GM23248 (cell line): ENCODE measurements around the gene GFRA3. TPM values are rescaled to one million over a fixed set of nuclear protein-coding genes. Genes with fewer than 3 reads are reported as not detected.

Source experiments
- DNase-seq: peaks from one replicate; pipeline ENCODE4 v3.0.0-alpha.2; 2015
- H2AFZ ChIP-seq: fragments of 200-600 bp; sonication (generic); 2 replicates; pipeline ENCODE4 v1.6.1; 2016; ENCODE audit warnings: antibody characterized with exemption
- H3F3A ChIP-seq: fragments of 200-600 bp; sonication (generic); 2 replicates; pipeline ENCODE4 v1.6.1; 2016; ENCODE audit warnings: mild to moderate bottlenecking, antibody characterized with exemption, mixed run types; ENCODE audit not compliant: insufficient read depth
- H3K27ac ChIP-seq: fragments of 200-600 bp; sonication (generic); 2 replicates; pipeline ENCODE4 v1.5.1; 2016; ENCODE audit warnings: mild to moderate bottlenecking
- H3K27me3 ChIP-seq: fragments of 200-600 bp; sonication (generic); replicated peaks from 2 replicates; pipeline ENCODE4 v1.6.1; 2016; ENCODE audit warnings: mild to moderate bottlenecking; ENCODE audit not compliant: insufficient read depth
- H3K36me3 ChIP-seq: fragments of 200-600 bp; sonication (generic); 2 replicates; pipeline ENCODE4 v1.6.1; 2016; ENCODE audit warnings: low read depth, mild to moderate bottlenecking
- H3K4me1 ChIP-seq: fragments of 200-600 bp; sonication (generic); 2 replicates; pipeline ENCODE4 v1.6.1; 2016; ENCODE audit warnings: mild to moderate bottlenecking; ENCODE audit not compliant: insufficient read depth
- H3K4me2 ChIP-seq: fragments of 200-600 bp; sonication (generic); one replicate; pipeline ENCODE4 v1.6.1; 2016; ENCODE audit warnings: mild to moderate bottlenecking; ENCODE audit not compliant: unreplicated experiment
- H3K4me3 ChIP-seq: fragments of 200-600 bp; sonication (generic); 2 replicates; pipeline ENCODE4 v1.5.1; 2016; ENCODE audit warnings: mild to moderate bottlenecking
- H3K79me2 ChIP-seq: fragments of 200-600 bp; sonication (generic); 2 replicates; pipeline ENCODE4 v1.6.1; 2016; ENCODE audit warnings: mild to moderate bottlenecking; ENCODE audit not compliant: insufficient read depth
- H3K9ac ChIP-seq: fragments of 200-600 bp; sonication (generic); 2 replicates; pipeline ENCODE4 v1.6.1; 2016; ENCODE audit warnings: mild to moderate bottlenecking
- H3K9me2 ChIP-seq: fragments of 200-600 bp; sonication (generic); 2 replicates; pipeline ENCODE4 v1.6.1; 2016; ENCODE audit warnings: mixed run types, mild to moderate bottlenecking, moderate library complexity; ENCODE audit not compliant: insufficient read depth
- H3K9me3 ChIP-seq: fragments of 200-600 bp; sonication (generic); one replicate; pipeline ENCODE4 v1.6.1; 2017; ENCODE audit warnings: low read depth
- H4K20me1 ChIP-seq: fragments of 200-600 bp; sonication (generic); 2 replicates; pipeline ENCODE4 v1.6.0; 2016; ENCODE audit not compliant: insufficient read depth
- EZH2 ChIP-seq: fragments of 200-600 bp; sonication (generic); IDR thresholded peaks from 2 replicates; pipeline ENCODE4 v1.6.1; 2018; ENCODE audit warnings: antibody characterized with exemption, mild to moderate bottlenecking; ENCODE audit not compliant: insufficient read depth, poor library complexity, severe bottlenecking
- EZH2phosphoT487 ChIP-seq: fragments of 200-600 bp; sonication (generic); IDR thresholded peaks from 2 replicates; pipeline ENCODE4 v1.6.1; 2018; ENCODE audit warnings: antibody characterized with exemption, moderate library complexity, mild to moderate bottlenecking, low read depth; ENCODE audit not compliant: insufficient read depth
- WGBS, 2 experiments: methylation state at CpG; one replicate each; pipeline ENCODE4 v1.1.6; 2015 to 2017; ENCODE audit warnings: low lambda C conversion rate in 2 of 2, low coverage in 1 of 2; ENCODE audit errors: missing lambda C conversion rate in 2 of 2; 5-methylcytosine and 5-hydroxymethylcytosine counted together
- in situ Hi-C: fragments of 300-500 bp; cut with MboI; formaldehyde crosslinking; loops from 2 replicates; pipeline ENCODE4 v1.15.0; 2020
- polyA plus RNA-seq: library from polyadenylated mRNA; unstranded; fragments of >200 nt; fragmentation: Nextera tagmentation; extraction: Ambion mirVana; gene quantifications from 2 replicates; pipeline ENCODE4 v1.2.1, GENCODE V29; 2016
- total RNA-seq: library from RNA; depleted of rRNA; stranded (reverse); fragments of >200 nt; shearing (Covaris generic); gene quantifications from 2 replicates; pipeline ENCODE4 v1.2.3, GENCODE V29; 2014

The GFRA3 gene
- total and polyA plus RNA-seq, 2 experiments from 2014 or later, result not detected

DNA sequence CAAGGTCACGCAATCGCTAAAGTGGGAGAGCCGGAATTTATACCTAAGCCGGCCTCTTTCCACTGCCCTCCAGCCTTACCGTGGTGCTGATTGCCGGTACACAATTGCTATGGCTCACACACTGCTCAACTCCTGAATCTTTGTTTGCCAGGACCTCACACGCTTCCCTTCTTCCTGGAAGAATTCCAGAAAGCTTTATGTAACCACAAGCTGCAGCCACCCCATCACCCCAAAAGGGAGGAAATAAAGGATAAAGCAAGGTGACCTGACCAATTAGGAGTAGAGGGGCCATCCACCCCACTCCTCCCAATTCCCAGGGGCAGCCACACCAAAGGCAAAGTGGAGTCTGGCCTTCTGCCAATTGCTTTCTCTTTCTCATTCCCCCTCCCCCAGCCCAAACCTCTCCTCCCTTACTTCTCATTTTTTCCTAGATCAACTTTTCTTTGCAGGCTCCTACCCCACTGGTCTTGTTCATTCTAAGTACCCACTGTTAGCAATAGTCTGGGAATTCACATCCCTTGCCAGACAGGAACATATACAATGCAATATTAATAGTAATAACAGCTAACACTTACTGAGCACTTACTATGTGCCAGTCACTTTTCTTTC is 43.3 kb downstream of the GFRA3 start:
- DNase-seq, result peak; percentile 59
- Histone ChIP-seq H3K36me3 (no peaks in the 10 kb centered on the region), H2AFZ (no peak overlapping the region), H3F3A (0 out of 2 replicates have a peak, but pooled peaks cover 8% of the 10 kb centered on the region), H3K9me2 (no peaks in the 10 kb centered on the region), H3K4me1 (0 out of 2 replicates have a peak, but pooled peaks cover 13% of the 10 kb centered on the region), H3K9me3 (no peaks in the 10 kb centered on the region), H3K27ac (no peak overlapping the region), H3K27me3 (no peaks in the 10 kb centered on the region), H3K79me2 (no peaks in the 10 kb centered on the region), H3K4me3 (no peak overlapping the region), H3K9ac (no peak overlapping the region), H4K20me1 (no peaks in the 10 kb centered on the region), H3K4me2 (no peak overlapping the region)
- 63 to 70% methylated on average over 7 of the region's 7 CpGs for WGBS, 2 experiments
- in situ Hi-C loops, result no loop called here
- no peak for TF ChIP-seq EZH2phosphoT487
- no peak for TF ChIP-seq EZH2

DNA sequence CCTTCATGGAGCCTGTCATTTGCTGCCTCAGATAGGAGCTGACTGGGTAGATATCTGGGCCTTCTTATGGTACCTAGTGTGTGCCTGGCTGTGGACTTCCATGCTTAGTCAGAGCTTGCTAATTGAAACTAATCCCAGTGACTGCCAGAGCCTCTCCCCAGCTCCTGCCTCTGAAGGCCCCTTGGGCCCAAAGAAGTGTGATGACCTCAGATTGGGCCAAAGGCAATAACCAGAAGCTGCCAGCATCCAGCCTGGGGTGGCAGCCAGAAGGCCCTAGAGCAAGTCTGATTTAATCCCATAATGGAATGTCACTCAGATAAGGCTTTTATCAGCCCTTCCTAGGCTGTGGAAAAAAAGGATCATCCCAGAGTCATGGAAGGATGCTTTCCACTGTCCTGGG is 44.2 kb downstream of the GFRA3 start:
- 0 out of 2 replicates have a peak, but pooled peaks cover 8% of the 10 kb centered on the region for H3F3A ChIP-seq
- H3K36me3 ChIP-seq, result no peaks in the 10 kb centered on the region
- H3K4me2 ChIP-seq, result no peak overlapping the region
- H3K27me3 ChIP-seq, result no peaks in the 10 kb centered on the region
- no peaks in the 10 kb centered on the region for H3K9me3 ChIP-seq
- DNase-seq, result peak; percentile 73
- in situ Hi-C loops, result no loop called here
- no peak overlapping the region for H3K9ac ChIP-seq
- no peak overlapping the region for H3K4me3 ChIP-seq
- H2AFZ ChIP-seq, result no peak overlapping the region
- TF ChIP-seq EZH2phosphoT487 (no peak), EZH2 (no peak)
- H3K27ac ChIP-seq, result no peak overlapping the region
- H3K79me2 ChIP-seq, result no peaks in the 10 kb centered on the region
- no peaks in the 10 kb centered on the region for H3K9me2 ChIP-seq
- 0 out of 2 replicates have a peak, but pooled peaks cover 13% of the 10 kb centered on the region for H3K4me1 ChIP-seq
- H4K20me1 ChIP-seq, result no peaks in the 10 kb centered on the region

DNA sequence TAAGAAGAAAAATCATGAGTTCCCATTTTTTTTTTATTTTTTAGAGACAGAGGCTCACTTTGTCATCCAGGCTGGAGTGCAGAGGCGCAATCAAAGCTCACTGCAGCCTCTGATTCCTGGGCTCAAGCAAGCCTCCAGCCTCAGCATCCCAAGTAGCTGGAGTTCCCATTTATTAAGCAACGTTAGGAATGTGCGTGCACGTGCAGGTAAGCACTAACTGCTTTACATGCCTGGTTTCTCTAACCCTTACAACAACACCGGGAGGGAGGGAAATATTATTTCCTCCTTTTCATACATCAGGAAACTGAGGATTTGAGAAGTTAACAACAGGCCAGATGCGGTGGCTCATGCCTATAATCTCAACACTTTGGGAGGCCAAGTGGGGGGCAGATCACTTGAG is 45.0 kb downstream of the GFRA3 start:
- WGBS, 2 experiments, result 73 to 76% methylated on average over 6 of the region's 6 CpGs
- in situ Hi-C loops, result no loop called here

DNA sequence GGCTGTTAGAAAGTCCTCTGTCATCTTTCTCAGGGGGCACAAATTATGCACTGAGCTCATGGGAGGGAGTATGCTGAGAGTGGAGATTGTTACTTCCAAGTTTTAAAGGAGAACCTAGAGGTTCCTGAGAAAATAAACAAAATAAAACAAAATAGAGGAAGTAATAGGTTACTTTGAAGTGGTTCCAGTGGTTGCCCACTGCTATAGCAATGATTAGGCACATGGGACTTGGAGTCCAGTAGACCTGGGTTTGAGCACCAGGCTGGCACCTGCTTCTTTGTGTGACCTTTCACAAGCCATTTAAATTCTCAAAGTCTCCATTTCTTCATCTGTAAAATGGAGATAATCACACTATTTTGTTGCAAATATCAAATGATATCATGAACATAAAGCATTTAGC is 47.5 kb downstream of the GFRA3 start:
- H3K79me2 ChIP-seq, result no peaks in the 10 kb centered on the region
- 0 out of 2 replicates have a peak, but pooled peaks cover 8% of the 10 kb centered on the region for H3F3A ChIP-seq
- no peaks in the 10 kb centered on the region for H4K20me1 ChIP-seq
- no peak for TF ChIP-seq EZH2phosphoT487
- no peak for TF ChIP-seq EZH2
- no peaks in the 10 kb centered on the region for H3K36me3 ChIP-seq
- in situ Hi-C loops, result no loop called here
- H3K27me3 ChIP-seq, result no peaks in the 10 kb centered on the region
- no peak overlapping the region for H3K4me2 ChIP-seq
- no peak overlapping the region for H3K4me3 ChIP-seq
- no peaks in the 10 kb centered on the region for H3K9me2 ChIP-seq
- no peak overlapping the region for H3K9ac ChIP-seq
- DNase-seq, result no peak
- H3K4me1 ChIP-seq, result 0 out of 2 replicates have a peak, but pooled peaks cover 13% of the 10 kb centered on the region
- no peak overlapping the region for H3K27ac ChIP-seq
- H2AFZ ChIP-seq, result no peak overlapping the region
- no peaks in the 10 kb centered on the region for H3K9me3 ChIP-seq

More for the DNA sequence above, 45.0 kb downstream of the GFRA3 start:
- Histone ChIP-seq H3K4me3 (no peak overlapping the region), H3K9ac (no peak overlapping the region), H3K79me2 (no peaks in the 10 kb centered on the region), H2AFZ (no peak overlapping the region), H3K27ac (no peak overlapping the region), H3K36me3 (no peaks in the 10 kb centered on the region), H3K27me3 (no peaks in the 10 kb centered on the region), H3K9me3 (no peaks in the 10 kb centered on the region), H4K20me1 (no peaks in the 10 kb centered on the region), H3K9me2 (no peaks in the 10 kb centered on the region), H3F3A (0 out of 2 replicates have a peak, but pooled peaks cover 8% of the 10 kb centered on the region), H3K4me1 (0 out of 2 replicates have a peak, but pooled peaks cover 13% of the 10 kb centered on the region), H3K4me2 (no peak overlapping the region)
- no peak for DNase-seq
- TF ChIP-seq EZH2 (no peak), EZH2phosphoT487 (no peak)

DNA sequence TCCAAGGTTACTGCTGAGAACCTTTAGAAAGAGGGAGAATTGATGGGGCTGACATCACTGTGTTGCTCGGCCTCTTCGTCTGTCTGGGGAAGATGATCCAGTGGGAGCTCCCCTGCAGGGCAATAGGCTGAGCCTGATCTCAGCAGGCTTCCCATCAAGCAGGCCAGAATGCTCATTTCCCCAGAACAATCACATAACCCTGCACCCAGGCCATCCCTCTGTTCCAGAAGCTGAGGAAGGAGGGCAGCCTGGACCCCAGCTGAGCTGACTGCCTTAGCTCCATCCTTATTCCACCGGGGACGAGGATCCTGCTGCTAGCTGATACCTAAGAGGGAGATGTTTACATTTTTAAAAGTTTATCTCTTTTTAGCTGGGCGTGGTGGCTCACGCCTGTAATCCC is 49.7 kb downstream of the GFRA3 start:
- TF ChIP-seq EZH2, result no peak
- TF ChIP-seq EZH2phosphoT487, result no peak

More for the DNA sequence above, 49.7 kb downstream of the GFRA3 start:
- Histone ChIP-seq H3K36me3 (no peaks in the 10 kb centered on the region), H3K79me2 (no peaks in the 10 kb centered on the region), H3K4me1 (no peaks in the 10 kb centered on the region), H4K20me1 (no peaks in the 10 kb centered on the region), H3F3A (no peaks in the 10 kb centered on the region), H3K27ac (no peak overlapping the region), H3K27me3 (no peaks in the 10 kb centered on the region), H3K4me2 (no peak overlapping the region), H3K4me3 (no peak overlapping the region), H3K9me3 (no peaks in the 10 kb centered on the region), H2AFZ (no peak overlapping the region), H3K9me2 (no peaks in the 10 kb centered on the region), H3K9ac (no peak overlapping the region)
- DNase-seq, result no peak
- in situ Hi-C loops, result no loop called here
- WGBS, 2 experiments, result 46 to 57% methylated on average over 6 of the region's 6 CpGs
